ENCODE measurements around the gene CHERP. TPM values are rescaled to one million over a fixed set of nuclear protein-coding genes. Genes with fewer than 3 reads are reported as not detected.

The CHERP gene
- total RNA-seq, 2 experiments from 2014 or later, result 47.1 to 48.2 TPM

- peaks cover 75% of the 10 kb centered on the region for H3K36me3 Mint-ChIP-seq (ENCODE audit: low read depth)
- Histone ChIP-seq H3K4me1 (ENCODE audit: insufficient read depth, low read length) (no peaks in the 10 kb centered on the region), H3K27ac (ENCODE audit: low read depth in 1 of 2, low read length in 2 of 2) (no peak overlapping the region), H3K9me3 (ENCODE audit: control insufficient read depth in 1 of 2, insufficient read depth in 1 of 2, low read length in 2 of 2) (no peaks in the 10 kb centered on the region), H3K36me3 (ENCODE audit: insufficient read depth, low read length) (peaks cover 90% of the 10 kb centered on the region), H3K27me3 (ENCODE audit: control insufficient read depth in 1 of 2, insufficient read depth in 2 of 2, low read length in 2 of 2) (no peaks in the 10 kb centered on the region), H3K4me3 (ENCODE audit: low read length) (no peak overlapping the region)
- no peak for TF ChIP-seq CTCF (IDR thresholded peaks at IDR 0.05)
- ChIA-PET CTCF (no interaction called here), POLR2A (no interaction called here)
- intact Hi-C loops (cut with DNase I, micrococcal nuclease), result no loop called here
- no peaks in the 10 kb centered on the region for H3K4me1 Mint-ChIP-seq (ENCODE audit: low read depth)
- DNase-seq (no peak), ATAC-seq (ENCODE audit: poor library complexity) (no peak)
- H3K27ac Mint-ChIP-seq, result no peak overlapping the region
- no peak overlapping the region for H3K4me3 Mint-ChIP-seq
- H3K9me3 Mint-ChIP-seq, result no peaks in the 10 kb centered on the region
- H3K27me3 Mint-ChIP-seq, result no peaks in the 10 kb centered on the region
These were observed 16.3 kb downstream of the CHERP start for GRCh38 chr19:16525751-16526481.

- no peaks in the 10 kb centered on the region for H3K9me3 Mint-ChIP-seq
- no peak for ATAC-seq (ENCODE audit: poor library complexity)
- Histone ChIP-seq H3K4me3 (ENCODE audit: low read length) (no peak overlapping the region), H3K9me3 (ENCODE audit: control insufficient read depth in 1 of 2, insufficient read depth in 1 of 2, low read length in 2 of 2) (no peaks in the 10 kb centered on the region), H3K36me3 (ENCODE audit: insufficient read depth, low read length) (peaks cover 90% of the 10 kb centered on the region), H3K27ac (ENCODE audit: low read depth in 1 of 2, low read length in 2 of 2) (no peak overlapping the region), H3K27me3 (ENCODE audit: control insufficient read depth in 1 of 2, insufficient read depth in 2 of 2, low read length in 2 of 2) (no peaks in the 10 kb centered on the region), H3K4me1 (ENCODE audit: insufficient read depth, low read length) (no peaks in the 10 kb centered on the region)
- DNase-seq, result no peak
- TF ChIP-seq CTCF (IDR thresholded peaks at IDR 0.05), result no peak
- ChIA-PET POLR2A (no interaction called here), CTCF (no interaction called here)
- intact Hi-C loops (cut with DNase I, micrococcal nuclease), result no loop called here
- H3K4me3 Mint-ChIP-seq, result no peak overlapping the region
- no peaks in the 10 kb centered on the region for H3K27me3 Mint-ChIP-seq
- no peak overlapping the region for H3K27ac Mint-ChIP-seq
- H3K4me1 Mint-ChIP-seq (ENCODE audit: low read depth), result no peaks in the 10 kb centered on the region
- peaks cover 78% of the 10 kb centered on the region for H3K36me3 Mint-ChIP-seq (ENCODE audit: low read depth)
These were observed 17.1 kb downstream of the CHERP start for GRCh38 chr19:16524991-16525734.

GRCh38 chr19:16522559-16523377, 19.5 kb downstream of the CHERP start:
- Histone ChIP-seq H3K27ac (ENCODE audit: low read depth in 1 of 2, low read length in 2 of 2) (no peak overlapping the region), H3K27me3 (ENCODE audit: control insufficient read depth in 1 of 2, insufficient read depth in 2 of 2, low read length in 2 of 2) (no peaks in the 10 kb centered on the region), H3K4me1 (ENCODE audit: insufficient read depth, low read length) (no peaks in the 10 kb centered on the region), H3K4me3 (ENCODE audit: low read length) (no peak overlapping the region), H3K36me3 (ENCODE audit: insufficient read depth, low read length) (peaks cover 92% of the 10 kb centered on the region), H3K9me3 (ENCODE audit: control insufficient read depth in 1 of 2, insufficient read depth in 1 of 2, low read length in 2 of 2) (no peaks in the 10 kb centered on the region)
- CTCF ChIA-PET, result no interaction called here
- Mint-ChIP-seq H3K4me3 (no peak overlapping the region), H3K4me1 (ENCODE audit: low read depth) (no peaks in the 10 kb centered on the region), H3K27ac (no peak overlapping the region), H3K36me3 (ENCODE audit: low read depth) (peaks cover 83% of the 10 kb centered on the region), H3K9me3 (no peaks in the 10 kb centered on the region), H3K27me3 (no peaks in the 10 kb centered on the region)
- POLR2A ChIA-PET, result no interaction called here
- ATAC-seq (ENCODE audit: poor library complexity) (no peak), DNase-seq (no peak)
- intact Hi-C loops (cut with DNase I, micrococcal nuclease), result no loop called here
- TF ChIP-seq CTCF (IDR thresholded peaks at IDR 0.05), result no peak

All from CD4-positive, alpha-beta T cell (primary cell).